ENCODE measurements around the gene OLFML2B.

Gene OLFML2B

DNA sequence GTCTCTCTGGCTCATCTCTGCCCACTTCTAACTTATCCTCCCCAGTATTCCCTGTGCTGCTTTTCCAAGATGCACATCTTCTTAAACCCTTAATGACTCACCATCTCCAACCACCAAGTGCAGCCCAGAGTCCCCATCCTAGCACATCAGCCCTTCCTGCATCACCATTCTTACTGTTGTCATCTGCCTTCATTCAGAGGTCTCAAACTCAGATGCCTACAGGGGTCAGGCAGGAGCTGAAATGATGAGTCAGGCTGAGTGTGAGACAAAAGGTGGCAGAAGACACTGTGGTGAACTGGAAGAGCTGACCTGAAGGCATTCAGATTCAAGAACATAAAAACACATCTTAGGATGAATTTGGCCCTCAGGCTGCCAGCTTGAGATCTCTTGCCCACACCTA is 34.6 kb downstream of the OLFML2B start:
- in situ Hi-C loops (cut with HindIII; ENCODE audit: low pct_ligation_motif_present, low pct_unique_long_range_greater_than_20kb, low sequenced_read_pairs): no loop called here
- no peak for DNase-seq

DNA sequence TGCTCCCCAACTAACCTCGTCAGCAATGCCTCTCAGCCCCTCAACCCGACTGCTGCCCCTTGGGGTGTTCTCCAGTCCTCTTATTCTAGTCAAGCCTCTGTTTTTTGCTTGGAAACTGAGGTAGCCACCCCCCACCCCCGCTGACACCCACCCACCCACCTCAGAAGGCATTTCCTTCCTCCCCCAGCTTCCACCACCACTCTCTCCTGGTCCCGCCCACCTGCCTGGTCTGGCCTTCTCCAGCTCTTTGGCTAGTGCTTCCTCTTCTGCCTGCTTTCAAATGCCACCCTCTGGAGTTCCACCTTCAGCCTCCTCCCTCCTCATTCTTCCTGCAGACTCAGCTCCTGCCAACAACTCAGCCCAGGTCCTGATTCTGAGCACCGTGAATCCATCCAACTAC is 35.3 kb downstream of the OLFML2B start:
- no peak for DNase-seq
- in situ Hi-C loops (cut with HindIII; ENCODE audit: low pct_ligation_motif_present, low pct_unique_long_range_greater_than_20kb, low sequenced_read_pairs): no loop called here

DNA sequence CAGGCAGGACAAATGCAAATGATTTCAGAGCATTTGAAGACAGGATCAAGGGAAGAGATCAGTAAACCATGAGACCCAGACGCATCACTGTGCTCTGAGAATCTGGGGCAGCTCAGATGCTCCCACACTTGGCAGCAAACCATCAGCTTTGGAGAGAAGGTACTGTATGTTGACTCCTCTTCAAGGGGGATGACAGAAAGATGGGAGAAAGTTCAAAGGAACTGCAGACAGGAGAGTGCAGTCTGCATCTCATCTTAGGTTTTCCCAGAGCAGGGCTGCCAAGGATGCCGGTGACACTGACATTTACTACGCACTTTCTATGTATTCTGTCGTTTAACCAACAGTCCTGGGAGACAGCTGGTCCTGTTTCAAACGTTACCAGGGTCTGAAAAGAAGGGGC is 35.8 kb downstream of the OLFML2B start:
- in situ Hi-C loops (cut with HindIII; ENCODE audit: low pct_ligation_motif_present, low pct_unique_long_range_greater_than_20kb, low sequenced_read_pairs): no loop called here
- no peak for DNase-seq

DNA sequence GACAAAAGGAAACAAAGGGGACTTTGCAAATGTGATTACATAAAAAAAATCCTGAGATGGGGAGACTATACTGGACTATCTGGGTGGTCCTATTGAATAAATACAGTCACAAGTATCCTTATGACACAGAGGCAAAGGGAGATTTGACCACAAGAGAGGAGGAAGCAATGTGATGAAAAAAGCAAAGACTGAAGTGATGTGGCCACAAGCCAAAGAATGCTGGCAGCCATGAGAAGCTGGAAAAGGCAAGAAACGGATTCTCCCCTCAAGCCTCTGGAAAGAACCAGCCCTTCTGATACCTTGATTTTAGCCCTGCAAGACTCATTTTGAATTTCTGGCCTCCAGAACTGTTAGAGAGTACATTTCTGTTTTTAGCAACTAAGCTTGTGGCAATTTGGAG is 36.4 kb downstream of the OLFML2B start:
- no peak for DNase-seq
- in situ Hi-C loops (cut with HindIII; ENCODE audit: low pct_ligation_motif_present, low pct_unique_long_range_greater_than_20kb, low sequenced_read_pairs): no loop called here

DNA sequence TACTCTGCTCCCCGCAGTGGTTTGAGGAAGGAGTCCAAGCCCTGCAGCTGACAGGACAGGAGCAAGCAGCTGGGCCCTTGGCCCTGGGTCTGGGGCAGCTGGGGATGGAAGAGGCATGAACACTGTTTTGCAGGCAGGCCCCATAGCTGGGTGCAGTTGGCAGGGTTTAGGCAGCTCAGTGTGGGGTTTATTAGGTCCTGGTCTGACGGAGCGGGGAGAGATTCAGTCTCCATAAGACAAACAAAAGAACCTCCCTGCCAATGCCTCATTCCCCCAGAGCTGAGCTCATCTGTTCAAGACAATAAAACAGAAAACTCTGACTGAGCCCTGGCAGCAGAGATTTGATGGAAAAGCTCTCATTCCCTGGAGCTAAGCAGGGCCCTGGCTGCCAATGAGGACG is 37.3 kb downstream of the OLFML2B start:
- in situ Hi-C loops (cut with HindIII; ENCODE audit: low pct_ligation_motif_present, low pct_unique_long_range_greater_than_20kb, low sequenced_read_pairs): no loop called here
- no peak for DNase-seq

DNA sequence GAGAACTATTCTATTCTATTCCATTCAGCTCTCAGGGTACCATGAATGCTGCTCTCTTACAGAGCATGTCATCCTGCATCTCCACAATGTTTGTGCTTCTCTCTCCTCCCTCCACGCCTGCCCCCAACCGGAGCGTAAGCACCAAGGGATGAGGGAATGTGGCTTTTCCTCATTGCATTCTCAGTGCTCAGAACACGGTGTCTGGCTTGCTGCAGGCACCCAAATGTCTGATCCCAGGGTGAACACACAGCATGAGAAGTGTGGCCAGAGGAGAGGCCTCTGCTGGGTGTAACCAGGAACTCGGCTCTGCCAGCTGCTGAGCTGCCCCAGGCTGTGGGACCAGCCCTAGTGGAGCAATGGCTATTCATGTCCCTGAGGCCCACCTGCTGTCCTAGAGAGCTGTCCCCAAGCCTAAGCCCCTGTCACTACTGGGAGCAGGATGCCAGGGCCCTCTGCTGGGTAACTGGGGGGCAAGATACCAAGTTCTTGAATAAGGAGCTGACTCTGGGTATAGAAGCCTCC is 38.3 kb downstream of the OLFML2B start:
- no peak for DNase-seq
- in situ Hi-C loops (cut with HindIII; ENCODE audit: low pct_ligation_motif_present, low pct_unique_long_range_greater_than_20kb, low sequenced_read_pairs): no loop called here

DNA sequence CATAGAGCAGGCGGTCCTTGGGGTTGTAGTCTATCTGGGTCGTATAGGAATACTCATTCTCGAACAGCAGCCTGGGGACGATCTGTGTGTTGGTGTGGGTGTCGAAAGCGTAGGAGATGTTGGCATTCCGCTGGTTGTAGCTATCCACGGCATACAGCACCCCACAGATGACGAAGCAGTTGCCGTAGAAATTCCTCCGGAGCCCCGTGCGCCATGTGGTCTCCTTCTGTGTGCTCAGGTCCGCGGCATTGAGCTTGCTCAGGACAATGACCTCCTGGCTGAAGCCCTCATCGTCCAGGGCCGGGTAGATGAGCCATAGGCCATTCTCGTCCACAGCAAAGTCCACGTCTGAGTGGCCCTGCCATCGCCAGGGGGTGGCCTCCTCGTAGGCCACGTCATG is 39.9 kb downstream of the OLFML2B start:
- in situ Hi-C loops (cut with HindIII; ENCODE audit: low pct_ligation_motif_present, low pct_unique_long_range_greater_than_20kb, low sequenced_read_pairs): no loop called here
- no peak for DNase-seq

DNA sequence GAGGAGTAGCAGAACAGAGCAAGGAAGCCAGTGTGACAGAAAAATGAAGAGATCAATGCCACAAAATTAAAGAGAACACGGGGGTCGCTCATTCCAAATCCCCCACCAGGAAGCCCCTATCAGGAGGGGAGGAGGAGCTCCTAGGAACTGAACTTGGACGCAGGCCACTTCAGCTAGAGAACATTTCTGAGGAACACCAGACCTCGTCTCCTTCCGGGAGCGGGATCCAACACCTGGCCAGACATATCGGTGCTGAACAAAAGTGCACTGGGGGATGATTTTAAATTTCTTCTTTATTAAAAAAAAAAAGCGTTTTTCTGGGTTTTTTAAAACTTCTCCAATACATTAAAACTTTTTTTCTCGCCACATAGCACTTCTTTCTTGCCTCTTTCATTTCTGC is 40.8 kb downstream of the OLFML2B start:
- in situ Hi-C loops (cut with HindIII; ENCODE audit: low pct_ligation_motif_present, low pct_unique_long_range_greater_than_20kb, low sequenced_read_pairs): no loop called here

DNA sequence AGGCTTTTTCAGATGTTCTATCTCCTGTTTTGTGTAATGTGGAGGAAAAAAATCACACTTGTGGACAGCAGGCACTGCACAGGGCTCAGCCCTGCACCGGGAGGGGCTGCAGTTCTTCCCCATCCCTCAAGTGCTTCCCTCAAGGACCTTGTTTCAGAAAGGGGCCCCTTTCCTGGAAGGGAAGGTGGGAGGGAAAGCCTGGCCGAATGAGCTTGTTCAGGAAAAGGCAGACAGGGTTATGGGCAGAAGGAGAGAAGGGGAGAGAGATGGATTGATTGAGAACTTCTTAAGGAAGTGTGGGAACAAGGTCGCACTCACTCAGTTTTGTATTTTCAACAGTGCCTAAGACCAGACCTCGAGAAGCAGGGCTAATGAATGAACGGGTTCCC is 41.2 kb downstream of the OLFML2B start:
- in situ Hi-C loops (cut with HindIII; ENCODE audit: low pct_ligation_motif_present, low pct_unique_long_range_greater_than_20kb, low sequenced_read_pairs): no loop called here
- no peak for DNase-seq

More for the DNA sequence above, 40.8 kb downstream of the OLFML2B start:
- DNase-seq: no peak

DNA sequence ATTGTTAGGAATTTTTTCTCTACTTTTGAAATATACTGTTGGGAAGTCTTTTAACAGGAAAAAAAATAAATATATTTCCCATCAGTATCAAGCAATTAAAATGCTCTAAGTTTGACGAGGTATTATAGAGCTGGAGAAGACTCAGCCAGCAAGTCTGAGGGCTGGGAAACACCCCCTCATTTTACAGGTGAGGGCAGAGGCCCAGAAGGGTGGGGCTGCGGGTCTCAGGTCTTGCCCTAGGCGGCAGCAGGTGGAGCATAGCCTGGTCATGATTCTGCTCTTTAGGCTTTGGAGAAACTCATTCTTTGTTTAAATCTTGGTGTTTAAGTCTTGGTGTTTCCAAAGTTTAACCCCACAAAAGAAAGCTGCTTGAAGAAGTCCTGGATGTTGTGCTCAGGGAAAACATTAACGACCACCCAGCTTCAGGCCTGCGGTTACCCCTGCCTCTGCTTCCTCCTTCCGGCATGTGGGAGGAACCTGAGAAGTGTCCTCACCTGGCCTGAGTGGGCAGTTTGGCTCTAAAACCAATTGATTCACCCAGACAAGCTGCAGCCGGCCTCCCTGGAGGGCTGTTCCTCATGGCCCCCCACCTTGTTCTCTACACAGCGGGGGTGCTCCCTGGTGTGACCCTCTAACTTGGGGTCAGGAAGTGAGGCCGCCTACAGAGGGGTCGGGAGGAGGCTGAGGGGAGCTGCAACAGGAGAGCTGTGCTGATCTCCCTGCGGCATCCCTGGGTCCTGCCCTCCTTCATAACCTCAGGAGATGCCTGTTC is 41.7 kb downstream of the OLFML2B start:
- no peak for DNase-seq

DNA sequence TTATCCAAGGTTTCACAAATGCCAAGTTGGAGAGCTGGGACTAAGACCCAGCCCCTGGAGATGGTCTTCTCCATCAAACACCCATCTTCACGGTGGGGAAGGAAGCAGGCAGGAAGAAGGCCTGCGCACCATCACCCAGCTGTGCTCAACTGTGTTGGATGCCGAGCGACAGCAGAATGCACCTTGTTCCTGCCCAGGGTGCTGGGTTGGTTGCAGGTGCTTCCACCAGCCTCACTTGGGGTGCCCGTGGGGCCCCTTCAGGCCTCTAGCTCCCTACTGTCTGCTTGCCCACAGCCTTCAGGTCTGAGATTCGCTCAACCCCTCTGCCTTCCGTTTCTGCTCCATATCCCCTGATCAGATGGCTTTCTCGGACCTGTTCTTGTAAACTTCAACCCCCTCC is 42.5 kb downstream of the OLFML2B start:
- in situ Hi-C loops (cut with HindIII; ENCODE audit: low pct_ligation_motif_present, low pct_unique_long_range_greater_than_20kb, low sequenced_read_pairs): no loop called here
- no peak for DNase-seq

More for the DNA sequence above, 41.7 kb downstream of the OLFML2B start:
- in situ Hi-C loops (cut with HindIII; ENCODE audit: low pct_ligation_motif_present, low pct_unique_long_range_greater_than_20kb, low sequenced_read_pairs): no loop called here

DNA sequence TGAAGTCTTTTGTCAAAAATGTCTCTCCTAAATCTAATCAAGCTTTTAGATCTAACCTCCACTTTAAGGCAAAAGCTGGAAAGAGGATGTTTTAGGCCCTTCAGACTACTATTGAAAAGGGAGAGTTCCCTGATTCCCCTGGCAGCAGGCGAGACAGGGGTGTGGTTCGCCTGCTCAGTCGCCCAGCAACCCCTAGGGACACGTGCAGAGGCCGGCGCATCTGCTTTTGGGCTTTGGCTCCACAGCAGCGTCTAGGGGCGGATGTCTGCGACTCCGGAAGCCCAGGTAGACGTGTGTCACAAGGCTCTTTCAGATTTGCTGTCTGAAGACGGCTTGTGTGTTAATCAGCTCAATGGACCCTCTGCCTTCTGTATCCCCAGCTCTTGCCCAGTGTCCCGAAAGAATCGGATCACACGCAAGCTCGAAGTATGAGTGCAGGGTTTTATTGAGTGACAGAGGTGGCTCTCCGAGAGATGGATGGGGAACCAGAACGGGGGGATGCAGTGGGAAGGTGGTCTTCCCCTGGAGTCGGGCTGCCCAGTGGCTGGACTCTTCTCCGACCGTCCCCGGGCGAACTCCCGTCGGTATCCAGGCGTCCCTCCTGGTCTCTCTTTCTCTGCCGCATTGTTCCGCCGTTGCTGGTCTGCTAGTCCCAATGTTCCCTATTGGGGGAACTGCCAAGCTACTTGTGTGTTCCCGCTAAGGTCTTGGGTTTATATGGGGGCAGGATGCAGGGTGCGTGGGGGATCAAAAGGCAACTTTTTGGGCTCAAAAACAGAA is 45.5 kb downstream of the OLFML2B start:
- no peak for DNase-seq
- in situ Hi-C loops (cut with HindIII; ENCODE audit: low pct_ligation_motif_present, low pct_unique_long_range_greater_than_20kb, low sequenced_read_pairs): no loop called here

DNA sequence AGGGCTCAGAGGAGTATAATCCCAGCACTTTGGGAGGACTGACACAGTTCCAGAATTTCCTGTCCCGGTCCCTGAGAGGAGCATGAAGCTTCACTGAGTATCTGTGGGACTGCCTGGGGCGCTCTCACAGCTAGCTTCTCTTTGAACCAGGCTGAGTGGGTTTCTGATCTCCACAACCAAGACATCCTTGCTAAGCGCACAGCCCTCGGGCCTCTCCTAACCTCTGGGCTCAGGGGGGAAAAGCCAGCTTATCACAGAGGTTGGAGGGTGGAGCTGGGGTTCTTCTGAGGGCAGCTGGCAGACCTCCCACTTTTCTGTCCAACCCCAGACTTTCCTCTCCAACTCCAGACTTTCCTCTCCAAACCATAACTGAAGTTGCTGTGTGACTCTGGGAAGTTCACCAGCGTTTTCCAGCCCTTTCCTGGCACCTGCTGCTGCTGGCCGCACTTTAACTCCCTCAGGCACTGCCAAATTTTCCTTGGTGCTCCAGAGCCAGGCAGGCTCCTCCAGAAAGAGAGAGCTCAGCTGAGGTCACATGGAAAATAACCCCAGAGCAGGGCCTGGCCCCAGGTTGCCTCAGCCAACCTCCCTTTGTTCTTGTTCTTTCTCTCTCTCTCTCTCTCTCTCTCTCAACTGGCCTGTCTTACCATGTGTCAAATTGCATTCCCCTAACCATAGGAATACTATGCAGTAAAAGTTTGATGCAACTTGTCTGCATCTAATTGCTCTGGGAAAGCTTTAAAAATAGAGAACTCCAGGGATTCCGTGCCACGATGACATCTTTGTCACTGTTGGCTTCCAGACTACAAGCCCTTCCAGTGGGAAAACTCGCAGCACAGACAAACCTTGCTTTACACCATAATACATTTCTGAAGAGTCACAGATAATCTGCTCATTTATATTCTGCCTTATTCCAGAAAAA is 49.5 kb downstream of the OLFML2B start:
- DNase-seq: no peak
- in situ Hi-C loops (cut with HindIII; ENCODE audit: low pct_ligation_motif_present, low pct_unique_long_range_greater_than_20kb, low sequenced_read_pairs): no loop called here

DNA sequence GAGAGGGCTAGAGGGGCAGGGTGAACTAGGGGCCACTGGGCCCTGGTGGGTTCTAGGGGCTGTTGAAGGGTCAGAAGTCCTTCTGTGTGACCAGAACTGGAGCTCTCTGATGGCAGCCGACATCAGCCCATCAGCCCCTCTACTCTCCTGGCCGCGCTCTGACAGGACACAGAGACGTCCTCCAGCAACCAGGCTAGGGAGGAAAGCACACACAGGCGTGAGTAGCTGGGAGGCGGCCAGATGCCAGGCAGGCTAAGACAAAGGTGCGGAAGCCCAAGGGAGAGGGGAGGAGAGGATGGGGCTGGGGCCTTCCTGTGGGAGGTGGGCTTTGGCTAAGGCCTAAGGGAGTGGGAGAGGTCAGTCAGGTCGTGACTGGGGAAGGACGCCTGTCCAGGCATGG is 50.8 kb downstream of the OLFML2B start:
- no peak for DNase-seq
- in situ Hi-C loops (cut with HindIII; ENCODE audit: low pct_ligation_motif_present, low pct_unique_long_range_greater_than_20kb, low sequenced_read_pairs): no loop called here

DNA sequence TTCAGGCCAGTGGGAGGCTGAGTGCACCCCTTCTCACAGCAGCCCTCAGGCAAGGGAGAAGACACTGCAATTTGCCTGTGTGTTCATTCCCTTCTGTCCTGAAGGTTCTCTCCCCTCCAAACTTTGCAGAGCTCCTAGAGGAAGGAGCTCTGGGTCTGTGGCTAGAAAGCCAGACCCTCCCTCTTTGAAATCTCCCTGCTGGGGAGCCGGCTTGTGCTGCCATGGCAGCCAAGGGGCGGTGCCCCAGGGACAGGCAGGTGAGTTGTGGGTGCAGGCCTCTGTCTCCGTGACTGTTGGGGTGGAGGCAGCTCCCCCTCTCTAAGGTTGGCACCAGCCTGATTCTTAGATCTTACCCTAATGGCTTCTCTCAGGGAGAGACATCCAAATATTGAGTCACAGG is 53.0 kb downstream of the OLFML2B start:
- in situ Hi-C loops (cut with HindIII; ENCODE audit: low pct_ligation_motif_present, low pct_unique_long_range_greater_than_20kb, low sequenced_read_pairs): no loop called here
- DNase-seq: no peak

DNA sequence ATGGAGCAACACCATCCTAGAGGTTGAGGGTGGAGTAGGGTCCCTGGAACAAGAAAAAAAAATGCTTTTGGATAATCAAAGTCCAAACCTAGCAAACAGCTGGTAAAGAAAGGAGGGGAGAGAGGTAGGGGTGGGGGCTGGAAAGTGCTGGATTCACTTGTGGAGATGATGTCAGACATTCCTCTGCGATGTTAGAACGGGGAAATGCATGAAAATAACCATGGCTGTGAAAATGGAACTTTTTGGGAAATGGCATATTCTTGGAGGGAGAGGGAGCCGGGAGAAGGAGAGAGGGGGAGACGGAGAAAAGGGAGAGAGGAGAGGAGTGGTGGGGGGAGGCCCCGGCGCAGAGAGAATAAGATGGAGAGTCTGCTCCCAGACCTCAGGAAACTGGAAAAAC is 53.6 kb downstream of the OLFML2B start:
- in situ Hi-C loops (cut with HindIII; ENCODE audit: low pct_ligation_motif_present, low pct_unique_long_range_greater_than_20kb, low sequenced_read_pairs): no loop called here
- no peak for DNase-seq

DNA sequence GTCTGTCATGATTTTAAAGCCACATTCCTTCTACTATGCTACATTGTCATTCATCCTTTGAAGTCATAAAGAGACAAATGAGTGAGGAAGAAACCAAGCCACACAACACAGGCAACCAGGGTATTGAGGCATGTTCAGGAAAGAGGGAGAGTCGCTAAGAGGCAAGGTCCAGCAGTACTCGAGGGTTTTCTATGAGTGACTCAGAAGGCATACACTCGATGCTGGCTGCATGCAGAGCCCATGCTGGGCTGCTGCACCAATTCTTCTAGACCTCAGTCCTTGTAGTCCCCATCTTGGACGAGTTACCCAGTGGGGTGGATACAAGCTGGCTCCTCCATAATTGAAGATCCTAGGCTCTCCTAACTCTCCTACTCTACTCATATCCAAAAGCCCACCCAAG is 57.6 kb downstream of the OLFML2B start:
- in situ Hi-C loops (cut with HindIII; ENCODE audit: low pct_ligation_motif_present, low pct_unique_long_range_greater_than_20kb, low sequenced_read_pairs): no loop called here
- DNase-seq: no peak

DNA sequence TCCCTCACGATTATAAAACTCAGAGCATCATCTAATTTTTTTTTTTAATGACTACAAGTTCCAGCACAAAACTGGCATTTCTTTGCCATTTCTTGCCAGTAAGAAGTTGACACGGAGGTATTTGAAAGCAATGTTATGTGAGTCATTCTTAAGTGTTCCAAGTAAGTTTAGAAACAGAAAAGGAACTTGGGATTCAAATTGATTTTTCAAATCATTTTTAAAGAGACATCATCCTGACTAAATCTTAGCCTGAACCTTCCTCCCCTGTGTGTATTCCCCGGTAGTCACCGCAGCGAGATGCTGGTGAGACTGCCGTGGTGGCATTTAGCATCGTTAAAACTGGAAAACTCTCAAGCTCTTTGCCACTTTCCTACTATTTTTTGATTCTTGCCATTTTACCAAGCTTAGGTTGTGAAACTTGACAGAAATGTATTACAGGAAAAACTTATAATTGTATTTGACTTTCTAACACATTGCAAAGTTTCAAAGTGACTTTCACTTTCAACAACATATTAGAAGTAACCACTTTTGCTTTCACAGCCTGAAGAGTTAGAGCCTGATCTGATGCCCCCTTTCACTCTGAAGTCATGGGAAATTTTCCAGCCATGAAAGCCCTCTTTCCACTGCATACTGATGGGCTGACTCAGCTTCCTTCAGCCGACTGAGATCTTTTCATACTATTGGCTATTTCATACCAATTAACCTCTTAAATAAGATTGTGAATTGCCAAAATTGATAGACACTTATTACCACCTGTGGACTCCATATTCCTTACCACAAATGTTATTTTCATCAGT is 61.4 kb downstream of the OLFML2B start:
- peak; percentile 91 for DNase-seq

More for the DNA sequence above, 61.4 kb downstream of the OLFML2B start:
- in situ Hi-C loops (cut with HindIII; ENCODE audit: low pct_ligation_motif_present, low pct_unique_long_range_greater_than_20kb, low sequenced_read_pairs): no loop called here

All from ACHN (cell line).